ENCODE data around the gene PHKG2.

The PHKG2 gene

GRCh38 chr16:30750201-30750600 lies 2.0 kb downstream of the PHKG2 start:
- H3K4me2 ChIP-seq (ENCODE audit: low read length) = no peak overlapping the region
- H3K79me2 ChIP-seq = peaks cover 3% of the 10 kb centered on the region
- H3K9ac ChIP-seq = no peak overlapping the region
- no peaks in the 10 kb centered on the region for H3K27me3 ChIP-seq (ENCODE audit: control insufficient read depth, insufficient read depth, low read length)
- no peak overlapping the region for H3K4me3 ChIP-seq (ENCODE audit: low read depth, low read length)
- H3K36me3 ChIP-seq (ENCODE audit: control insufficient read depth, insufficient read depth, low read length) = no peaks in the 10 kb centered on the region
- no peaks in the 10 kb centered on the region for H3K9me3 ChIP-seq (ENCODE audit: control insufficient read depth, low read length)
- peaks cover 2% of the 10 kb centered on the region for H3K4me1 ChIP-seq
- H2AFZ ChIP-seq = no peak overlapping the region
- H3K27ac ChIP-seq = no peak overlapping the region
- no peak for TF ChIP-seq CTCF (IDR thresholded peaks at IDR 0.05)

- H3K27me3 ChIP-seq (ENCODE audit: control insufficient read depth, insufficient read depth, low read length) = no peaks in the 10 kb centered on the region
- no peaks in the 10 kb centered on the region for H3K9me3 ChIP-seq (ENCODE audit: control insufficient read depth, low read length)
- H3K4me3 ChIP-seq (ENCODE audit: low read depth, low read length) = no peak overlapping the region
- H3K9ac ChIP-seq = no peak overlapping the region
- H3K4me2 ChIP-seq (ENCODE audit: low read length) = no peak overlapping the region
- no peaks in the 10 kb centered on the region for H3K36me3 ChIP-seq (ENCODE audit: control insufficient read depth, insufficient read depth, low read length)
- H2AFZ ChIP-seq = no peak overlapping the region
- no peak for TF ChIP-seq CTCF (IDR thresholded peaks at IDR 0.05)
- H3K27ac ChIP-seq = no peak overlapping the region
- H3K79me2 ChIP-seq = peaks cover 3% of the 10 kb centered on the region
- peaks cover 2% of the 10 kb centered on the region for H3K4me1 ChIP-seq
Observed at GRCh38 chr16:30750876-30751465, 2.7 kb downstream of the PHKG2 start.

- Histone ChIP-seq H3K27ac (no peak overlapping the region), H3K27me3 (ENCODE audit: control insufficient read depth, insufficient read depth, low read length) (no peaks in the 10 kb centered on the region), H3K4me2 (ENCODE audit: low read length) (no peak overlapping the region), H3K4me1 (no peaks in the 10 kb centered on the region), H2AFZ (no peak overlapping the region), H3K79me2 (peaks cover 3% of the 10 kb centered on the region), H3K4me3 (ENCODE audit: low read depth, low read length) (no peak overlapping the region), H3K9ac (no peak overlapping the region), H3K9me3 (ENCODE audit: control insufficient read depth, low read length) (no peaks in the 10 kb centered on the region), H3K36me3 (ENCODE audit: control insufficient read depth, insufficient read depth, low read length) (no peaks in the 10 kb centered on the region)
- no peak for TF ChIP-seq CTCF (IDR thresholded peaks at IDR 0.05)
Observed at GRCh38 chr16:30753596-30753995, 5.4 kb downstream of the PHKG2 start.

- no peak for TF ChIP-seq CTCF (IDR thresholded peaks at IDR 0.05)
- no peaks in the 10 kb centered on the region for H3K9me3 ChIP-seq (ENCODE audit: control insufficient read depth, low read length)
- no peak overlapping the region for H2AFZ ChIP-seq
- H3K27me3 ChIP-seq (ENCODE audit: control insufficient read depth, insufficient read depth, low read length) = no peaks in the 10 kb centered on the region
- no peak overlapping the region for H3K9ac ChIP-seq
- no peaks in the 10 kb centered on the region for H3K36me3 ChIP-seq (ENCODE audit: control insufficient read depth, insufficient read depth, low read length)
- no peak overlapping the region for H3K4me3 ChIP-seq (ENCODE audit: low read depth, low read length)
- H3K4me2 ChIP-seq (ENCODE audit: low read length) = no peak overlapping the region
- no peak overlapping the region for H3K27ac ChIP-seq
- H3K79me2 ChIP-seq = peaks cover 3% of the 10 kb centered on the region
- H3K4me1 ChIP-seq = peaks cover 3% of the 10 kb centered on the region
Observed at GRCh38 chr16:30755955-30756780, 7.9 kb downstream of the PHKG2 start.

- Histone ChIP-seq H3K27ac (no peak overlapping the region), H3K4me1 (peaks cover 3% of the 10 kb centered on the region), H3K27me3 (ENCODE audit: control insufficient read depth, insufficient read depth, low read length) (no peaks in the 10 kb centered on the region), H3K36me3 (ENCODE audit: control insufficient read depth, insufficient read depth, low read length) (no peaks in the 10 kb centered on the region), H3K4me3 (ENCODE audit: low read depth, low read length) (no peak overlapping the region), H3K9me3 (ENCODE audit: control insufficient read depth, low read length) (no peaks in the 10 kb centered on the region), H3K79me2 (peaks cover 3% of the 10 kb centered on the region), H3K4me2 (ENCODE audit: low read length) (no peak overlapping the region), H3K9ac (no peak overlapping the region), H2AFZ (no peak overlapping the region)
- TF ChIP-seq CTCF (IDR thresholded peaks at IDR 0.05) = no peak
Observed at GRCh38 chr16:30756781-30757100, 8.5 kb downstream of the PHKG2 start.
